Nasal cavity respiratory epithelium epithelial cell of viscerocranial mucosa (primary cell): ENCODE data around the gene CNTRL. TPM values are rescaled to one million over a fixed set of nuclear protein-coding genes. Genes with fewer than 3 reads are reported as not detected.

Experiments used
- total RNA-seq: library from RNA; depleted of rRNA; stranded (reverse); fragments of >200 nt; gene quantifications from 2 replicates; pipeline ENCODE4 v1.2.3, GENCODE V29; 2014

The CNTRL gene
- total RNA-seq = 5.6 and 8.5 TPM in 2 replicates

GRCh38 chr9:121074370-121075250 is at the start of gene CNTRL:
TSS of gene CNTRL (plus strand) at chr9:121074955. CDS start at chr9:121088327, 13,372 bp downstream.

DNA sequence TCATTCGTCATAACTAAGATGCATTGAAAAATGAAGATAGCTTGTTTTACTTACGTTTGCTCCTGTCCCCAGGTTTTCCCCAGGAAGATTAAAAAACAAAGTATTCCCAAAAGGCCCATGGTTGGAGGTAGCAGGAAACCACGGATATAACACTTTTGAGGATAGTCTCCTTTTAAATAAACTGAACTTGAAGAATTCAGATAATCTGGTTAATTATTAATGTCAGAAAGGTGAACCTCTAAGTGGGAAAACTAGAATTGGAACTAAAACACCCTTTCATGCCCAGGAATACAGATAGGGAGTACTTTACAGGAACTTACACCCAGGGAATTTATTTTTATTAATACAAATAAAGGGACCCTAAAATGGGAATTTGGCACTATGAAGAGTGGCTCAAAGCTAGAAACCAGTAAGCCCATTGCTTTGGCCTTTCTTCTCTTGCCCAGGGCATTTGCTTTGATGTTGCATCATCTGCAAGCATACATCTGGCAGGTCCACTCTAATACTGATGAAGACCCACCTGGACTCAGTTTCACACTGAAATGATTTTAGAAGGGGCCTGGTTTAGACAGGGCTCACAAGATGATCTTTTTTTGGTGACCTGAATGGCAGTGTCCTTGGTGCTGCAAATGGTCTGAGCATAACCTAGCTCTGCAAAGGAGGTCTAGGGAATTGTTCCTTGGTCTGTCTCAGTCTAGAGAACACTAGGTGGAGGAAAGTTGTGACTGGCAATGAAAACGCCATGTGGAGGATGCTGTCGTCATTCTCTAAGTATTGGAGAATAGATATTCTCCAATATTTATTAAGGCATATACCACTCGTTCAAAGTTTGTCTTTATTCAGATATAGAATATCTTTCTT is 24.4 kb upstream of the CNTRL start, which contains the start of gene C5:
Gene C5 (minus strand): TSS at position 148 of the 861 bp plus-strand sequence. CDS start 29 bp downstream, at position 119.

GRCh38 chr9:121201738-121202533 is 127.2 kb downstream of the CNTRL start, which contains the start of gene RAB14:
TSS of gene RAB14 (minus strand) at chr9:121201869. CDS start at chr9:121193412, 8,457 bp downstream.

Other genes starting within 250 kb of the CNTRL start
- 25.1 and 29.0 TPM in 2 replicates for gene PSMD5, start 232.0 kb upstream of the CNTRL start, total RNA-seq
- gene PHF19, start 197.8 kb upstream of the CNTRL start, total RNA-seq = 6.5 and 8.0 TPM in 2 replicates
- 1.0 and 2.3 TPM in 2 replicates for gene TRAF1, start 148.2 kb upstream of the CNTRL start, total RNA-seq
- 1.6 and 1.7 TPM in 2 replicates for gene C5, start 24.7 kb upstream of the CNTRL start, total RNA-seq
- gene RAB14, start 126.9 kb downstream of the CNTRL start, total RNA-seq = 58.4 and 62.0 TPM in 2 replicates
- 215 and 498 TPM in 2 replicates for gene GSN, start 193.2 kb downstream of the CNTRL start, total RNA-seq